ENCODE results near the gene CNOT2.

GRCh38 chr12:70236990-70237389 is 6.2 kb upstream of the CNOT2 start:
- no peak for TF ChIP-seq CTCF (IDR thresholded peaks at IDR 0.05; ENCODE audit: insufficient read depth, low read length, poor library complexity, severe bottlenecking)
- TF ChIP-seq EZH2phosphoT487 (conservative IDR thresholded peaks at IDR 0.05; ENCODE audit: low read length) = no peak

All from SU-DHL-6 (cell line).